ENCODE results near the gene KIF2C.

- TF ChIP-seq POLR2AphosphoS5 (IDR thresholded peaks at IDR 0.05; ENCODE audit: borderline replicate concordance, low read depth, low read length) (no peak), EZH2 (IDR thresholded peaks at IDR 0.05) (no peak)
Measured at GRCh38 chr1:44724296-44724954, 15.2 kb upstream of the KIF2C start.

Data from SK-N-MC (cell line).